C4-2B (cell line): ENCODE data around the gene OR7G2.
"Not testable (repeated sequence)": the region's sequence is repeated elsewhere in the genome, so short reads cannot be mapped to it uniquely, and the experiment has no call there.

ENCODE experiments used
- H3K27ac ChIP-seq: fragments of 450-650 bp; 2 replicates; pipeline ENCODE4 v1.5.1; 2017
- CTCF ChIP-seq: fragments of 450-650 bp; conservative IDR thresholded peaks from 2 replicates; pipeline ENCODE4 v1.5.1; 2017; ENCODE audit warnings: mild to moderate bottlenecking
- ZFX ChIP-seq: fragments of 450-650 bp; IDR thresholded peaks from 2 replicates; pipeline ENCODE4 v1.6.1; 2017

The OR7G2 gene

GRCh38 chr19:9058905-9059667 is 48.2 kb downstream of the OR7G2 start:
- TF ChIP-seq ZFX (no peak), CTCF (no peak)
- no peak overlapping the region for H3K27ac ChIP-seq

- TF ChIP-seq ZFX (no peak), CTCF (no peak)
- no peak overlapping the region for H3K27ac ChIP-seq
These were observed 49.6 kb downstream of the OR7G2 start for GRCh38 chr19:9057505-9058258.

GRCh38 chr19:9056131-9056530 is 51.1 kb downstream of the OR7G2 start:
- not testable (repeated sequence) for H3K27ac ChIP-seq

- no peak for TF ChIP-seq ZFX
- no peak for TF ChIP-seq CTCF
- H3K27ac ChIP-seq: no peak overlapping the region
These were observed 52.5 kb downstream of the OR7G2 start for GRCh38 chr19:9054765-9055164.

GRCh38 chr19:9054207-9054606 is 53.1 kb downstream of the OR7G2 start:
- no peak overlapping the region for H3K27ac ChIP-seq

GRCh38 chr19:9053674-9054073 is 53.6 kb downstream of the OR7G2 start:
- H3K27ac ChIP-seq: not testable (repeated sequence)

More at GRCh38 chr19:9054207-9054606, 53.1 kb downstream of the OR7G2 start:
- TF ChIP-seq CTCF: no peak
- TF ChIP-seq ZFX: no peak

- no peak overlapping the region for H3K27ac ChIP-seq
- no peak for TF ChIP-seq CTCF
- TF ChIP-seq ZFX: no peak
These were observed 54.4 kb downstream of the OR7G2 start for GRCh38 chr19:9052894-9053293.
